ENCODE data around the gene GTSF1L. TPM values are rescaled to one million over a fixed set of nuclear protein-coding genes. Genes with fewer than 3 reads are reported as not detected.

The GTSF1L gene
- total RNA-seq, 1 experiment from 2014 or later: not detected

- H2AFZ ChIP-seq (ENCODE audit: low read length): no peak overlapping the region
- no peak overlapping the region for H3T11ph ChIP-seq (ENCODE audit: low read length)
- no CpG with 5 or more reads among the region's 15 CpGs for WGBS (ENCODE audit: extremely low coverage, insufficient read length, low lambda C conversion rate)
- no peak overlapping the region for H2BK20ac ChIP-seq (ENCODE audit: low read depth, low read length, poor library complexity, severe bottlenecking)
- H3K79me2 ChIP-seq (ENCODE audit: insufficient read depth, low read length): no peaks in the 10 kb centered on the region
- no peaks in the 10 kb centered on the region for H3K9me3 ChIP-seq (ENCODE audit: control insufficient read depth, low read depth, low read length)
- no peak overlapping the region for H2BK5ac ChIP-seq (ENCODE audit: insufficient read length, low read length)
- no peak overlapping the region for H3K23ac ChIP-seq (ENCODE audit: insufficient read length, low read depth, low read length)
- no peak overlapping the region for H3K9ac ChIP-seq (ENCODE audit: extremely low read depth, insufficient read length, low read length)
- H3K4me1 ChIP-seq (ENCODE audit: insufficient read depth, low read length): no peaks in the 10 kb centered on the region
- no peak overlapping the region for H2BK120ac ChIP-seq (ENCODE audit: low read depth, low read length, poor library complexity, severe bottlenecking)
- H3K27ac ChIP-seq (ENCODE audit: insufficient read length, low read depth, low read length): no peak overlapping the region
- H3K36me3 Mint-ChIP-seq (ENCODE audit: insufficient read depth in 1 of 3, low read depth in 3 of 3): peaks cover 51 to 91% (median 85%) of the 10 kb centered on the region in 3 experiments; a peak in 6 of 7 replicates
- H3K14ac ChIP-seq (ENCODE audit: insufficient read depth, low read length): no peak overlapping the region; the same call in 1 of the 2 replicates
- no peak overlapping the region for H2BK12ac ChIP-seq (ENCODE audit: insufficient read length, low read depth, low read length)
- no peak overlapping the region for H3K56ac ChIP-seq (ENCODE audit: insufficient read length, low read depth, low read length)
- H3K4me1 Mint-ChIP-seq: no peaks in the 10 kb centered on the region
- no peak overlapping the region for H3K4me3 Mint-ChIP-seq
- no peak overlapping the region for H2AK5ac ChIP-seq (ENCODE audit: insufficient read length, low read length)
- H4K91ac ChIP-seq (ENCODE audit: insufficient read length, low read depth, low read length): no peak overlapping the region
- no peaks in the 10 kb centered on the region for H3K27me3 Mint-ChIP-seq (ENCODE audit: low read depth)
- TF ChIP-seq CTCF (conservative IDR thresholded peaks at IDR 0.05): no peak
- no peak overlapping the region for H4K5ac ChIP-seq (ENCODE audit: insufficient read length, low read depth, low read length)
- H2BK15ac ChIP-seq (ENCODE audit: low read depth, low read length): no peak overlapping the region
- H4K20me1 ChIP-seq (ENCODE audit: control insufficient read depth, insufficient read depth, insufficient read length): no peaks in the 10 kb centered on the region
- peak overlapping the region in 2 of 3 experiments; percentile 32 to 80; a peak in 2 of 7 replicates for H3K27ac Mint-ChIP-seq
- H3K9me3 Mint-ChIP-seq: no peaks in the 10 kb centered on the region; a peak in 1 of 5 replicates
- no peak overlapping the region for H3K4me2 ChIP-seq (ENCODE audit: insufficient read depth, insufficient read length, low read length)
- H3K23me2 ChIP-seq (ENCODE audit: insufficient read length, low read depth, low read length, poor library complexity, severe bottlenecking): no peaks in the 10 kb centered on the region
- no peak for DNase-seq
- no peak overlapping the region for H4K8ac ChIP-seq (replicated peaks; ENCODE audit: insufficient read length, low read depth, low read length)
- H3K79me1 ChIP-seq (ENCODE audit: insufficient read depth, low read depth, low read length, poor library complexity, severe bottlenecking): no peaks in the 10 kb centered on the region
- H3K18ac ChIP-seq (ENCODE audit: insufficient read length, low read depth, low read length): no peak overlapping the region
- H3K27me3 ChIP-seq (ENCODE audit: insufficient read depth, low read length): no peaks in the 10 kb centered on the region
- H3K4ac ChIP-seq (ENCODE audit: low read depth, low read length): no peak overlapping the region
Observed at GRCh38 chr20:43711098-43711654, 15.6 kb downstream of the GTSF1L start.
